ENCODE data around the gene OSBPL7. TPM values are rescaled to one million over a fixed set of nuclear protein-coding genes. Genes with fewer than 3 reads are reported as not detected.

The OSBPL7 gene
- polyA plus RNA-seq, 2 of the 4 experiments (the other 2 are of a cell fraction), result 7.0 to 15.4 TPM

- peaks cover 2% of the 10 kb centered on the region; the same call in 1 of the 3 replicates for H3K9me3 ChIP-seq
- H3K27ac ChIP-seq, result no peak overlapping the region
- ATAC-seq (no peak), DNase-seq (ENCODE audit: low read depth in 1 of 2, low spot score in 1 of 2) (no peak), FAIRE-seq (no peak)
- 47% methylated on average over 2 of the region's 2 CpGs for WGBS (ENCODE audit: missing lambda C conversion rate)
- no peak overlapping the region for H3K4me2 ChIP-seq
- peaks cover 4% of the 10 kb centered on the region; the same call in 1 of the 3 replicates for H3K4me1 ChIP-seq
- CTCF ChIA-PET, result interaction anchor here (0.7 to 17.0 kb wide), 3 partner anchors 18 to 102 kb away, joined by 3 to 224 read pairs (median 224); partner anchors contain the start of genes CDK5RAP3, SCRN2 and SP6
- TF ChIP-seq GATA3 (IDR thresholded peaks at IDR 0.05; ENCODE audit: borderline replicate concordance) (no peak), CHD4 (IDR thresholded peaks at IDR 0.05; ENCODE audit: borderline replicate concordance) (no peak), PBX3 (IDR thresholded peaks at IDR 0.05) (no peak), HMGXB4 (CRISPR knock-in tag; IDR thresholded peaks at IDR 0.05; ENCODE audit: borderline replicate concordance) (no peak), FOSB (CRISPR knock-in tag; IDR thresholded peaks at IDR 0.05) (no peak), KDM5A (IDR thresholded peaks at IDR 0.05) (no peak), EP300 (IDR thresholded peaks at IDR 0.05) (no peak), MYC (IDR thresholded peaks at IDR 0.05; ENCODE audit: borderline replicate concordance, low read length) (no peak), TP53 (CRISPR knock-in tag; IDR thresholded peaks at IDR 0.05) (no peak), ELK1 (IDR thresholded peaks at IDR 0.05; ENCODE audit: low read depth, low read length) (no peak), POLR2AphosphoS2 (conservative IDR thresholded peaks at IDR 0.05; ENCODE audit: low read length) (no peak), RARB (CRISPR knock-in tag; IDR thresholded peaks at IDR 0.05) (no peak), MAFK (IDR thresholded peaks at IDR 0.05; ENCODE audit: partially characterized antibody) (no peak), NR3C1 (IDR thresholded peaks at IDR 0.05) (no peak), SREBF2 (IDR thresholded peaks at IDR 0.05) (no peak)
- no peak overlapping the region for H3K4me3 ChIP-seq
- POLR2A ChIA-PET, result interaction anchor here (1.0 kb wide), 1 partner anchor 102 kb away, joined by 3 read pairs; the partner anchor contains the start of gene CDK5RAP3
These were observed 47.5 kb upstream of the OSBPL7 start for GRCh38 chr17:47869114-47869513.

- POLR2A ChIA-PET, result interaction anchor here (1.0 kb wide), 1 partner anchor 103 kb away, joined by 3 read pairs; the partner anchor contains the start of gene CDK5RAP3
- peaks cover 10% of the 10 kb centered on the region; the same call in 1 of the 3 replicates for H3K9me3 ChIP-seq
- CTCF ChIA-PET, result interaction anchor here (0.7 to 17.0 kb wide), 4 partner anchors 19 to 103 kb away, joined by 3 to 224 read pairs (median 114); partner anchors contain the start of genes CDK5RAP3, SCRN2 and SP6
- H3K4me1 ChIP-seq, result peaks cover 9% of the 10 kb centered on the region
- DNase-seq (ENCODE audit: low read depth in 1 of 2, low spot score in 1 of 2) (no peak), FAIRE-seq (no peak), ATAC-seq (no peak)
- 0 out of 2 replicates have a peak, but pooled peaks have one; percentile 43 for TF ChIP-seq E2F6 (IDR thresholded peaks at IDR 0.05; ENCODE audit: borderline replicate concordance, low read depth)
- TF ChIP-seq ELK1 (IDR thresholded peaks at IDR 0.05; ENCODE audit: low read depth, low read length), result no peak
- no peak overlapping the region for H3K27ac ChIP-seq
- no peak overlapping the region for H3K4me3 ChIP-seq
- no peak overlapping the region for H3K4me2 ChIP-seq
- 83% methylated on average over 11 of the region's 11 CpGs for WGBS (ENCODE audit: missing lambda C conversion rate)
These were observed 46.4 kb upstream of the OSBPL7 start for GRCh38 chr17:47867813-47868533.
